Hippocampal formation (tissue), 2 donors: ENCODE data around the gene GGN.
"Not testable (repeated sequence)": the region's sequence is repeated elsewhere in the genome, so short reads cannot be mapped to it uniquely, and the experiment has no call there.

Source experiments
- DNase-seq, 2 donors: peaks; one replicate each; lab custom pipeline; 2025; lab: John Stamatoyannopoulos, UW

The GGN gene

GRCh38 chr19:38411898-38412297, 24.1 kb upstream of the GGN start:
- DNase-seq, result not testable (repeated sequence)

- DNase-seq, result no peak
These were observed 23.3 kb upstream of the GGN start for GRCh38 chr19:38411041-38411712.

GRCh38 chr19:38410407-38410806, 22.6 kb upstream of the GGN start:
- not testable (repeated sequence) for DNase-seq

GRCh38 chr19:38409631-38410133, 21.8 kb upstream of the GGN start:
- DNase-seq, result no peak

GRCh38 chr19:38405276-38405675, 17.4 kb upstream of the GGN start:
- no peak for DNase-seq

GRCh38 chr19:38404858-38405257, 17.0 kb upstream of the GGN start:
- DNase-seq, result no peak

- peak; percentile 92 to 97 for DNase-seq
These were observed 15.3 kb upstream of the GGN start, which contains the start of gene FAM98C for GRCh38 chr19:38402967-38403674. FAM98C (plus strand) TSS chr19:38403093; CDS start chr19:38403154, 61 bp downstream.

GRCh38 chr19:38402623-38402966, 14.8 kb upstream of the GGN start:
- DNase-seq, result no peak

GRCh38 chr19:38401148-38401547, 13.3 kb upstream of the GGN start:
- DNase-seq, result no peak

GRCh38 chr19:38400361-38400760, 12.5 kb upstream of the GGN start:
- no peak for DNase-seq

GRCh38 chr19:38399537-38399936, 11.7 kb upstream of the GGN start:
- DNase-seq, result no peak

- DNase-seq, result no peak
These were observed 11.2 kb upstream of the GGN start for GRCh38 chr19:38399081-38399480.

- no peak for DNase-seq
These were observed 7.7 kb upstream of the GGN start for GRCh38 chr19:38395381-38396114.

- DNase-seq, result no peak
These were observed 6.7 kb upstream of the GGN start for GRCh38 chr19:38394488-38394887.

- no peak for DNase-seq
These were observed 5.0 kb upstream of the GGN start for GRCh38 chr19:38392707-38393308.

- DNase-seq, result no peak
These were observed 4.2 kb upstream of the GGN start for GRCh38 chr19:38391911-38392464.

GRCh38 chr19:38389957-38390924, 2.4 kb upstream of the GGN start:
- DNase-seq, result no peak

GRCh38 chr19:38389101-38389925, 1.5 kb upstream of the GGN start:
- no peak for DNase-seq

GRCh38 chr19:38388349-38389100, 691 bp upstream of the GGN start, which contains the start of gene SPRED3:
SPRED3 (plus strand) TSS chr19:38388697; CDS start chr19:38390303, 1,606 bp downstream.
- peak in 1 of 2 donors; percentile 69 for DNase-seq
